Prostate gland (tissue), 2 donors: ENCODE measurements around the gene HSF5. TPM values are rescaled to one million over a fixed set of nuclear protein-coding genes. Genes with fewer than 3 reads are reported as not detected.

ENCODE experiments used
- DNase-seq: peaks from one replicate; pipeline ENCODE4 v3.0.0-alpha.2; 2019; ENCODE audit warnings: low spot score
- H3K27ac ChIP-seq, 2 donors: fragments of 200-600 bp; sonication (generic); 2 replicates each; pipeline ENCODE4 v1.5.1; 2017 to 2019
- H3K27me3 ChIP-seq: fragments of 200-600 bp; sonication (generic); replicated peaks from 2 replicates; pipeline ENCODE4 v1.5.1; 2019; ENCODE audit not compliant: insufficient read depth
- H3K36me3 ChIP-seq, 2 donors: fragments of 200-600 bp; sonication (generic); 1 replicate in 1 of 2; 2 replicates in 1 of 2; pipeline versions ENCODE4 v1.5.1 to v1.8.1; 2017 to 2019
- H3K4me1 ChIP-seq: fragments of 200-600 bp; sonication (generic); replicated peaks from 2 replicates; pipeline ENCODE4 v1.5.1; 2019
- H3K4me3 ChIP-seq, 2 donors: fragments of 200-600 bp; sonication (generic); 2 replicates each; pipeline ENCODE4 v1.5.1; 2017 to 2019
- H3K9me3 ChIP-seq: fragments of 200-600 bp; sonication (generic); 2 replicates; pipeline ENCODE4 v1.5.1; 2017
- POLR2A ChIP-seq: fragments of 450-650 bp; IDR thresholded peaks from one replicate; pipeline ENCODE4 v1.6.1; 2016; ENCODE audit warnings: antibody characterized with exemption, mild to moderate bottlenecking
- POLR2AphosphoS5 ChIP-seq: sonication (generic); formaldehyde crosslinking; IDR thresholded peaks from one replicate; pipeline ENCODE4 v1.6.1; 2017; ENCODE audit warnings: antibody characterized with exemption
- WGBS: methylation state at CpG from one replicate; pipeline ENCODE4 v1.1.5; 2018; 5-methylcytosine and 5-hydroxymethylcytosine counted together
- intact Hi-C: fragments of 100-400 bp; cut with DNase I; formaldehyde crosslinking; loops from one replicate; pipeline ENCODE4 v1.14.2; 2022
- total RNA-seq, 2 donors: library from RNA; depleted of rRNA; stranded (reverse); fragments of >200 nt; gene quantifications; one replicate each; pipeline ENCODE4 v1.1.0, GENCODE V29; 2016
- TF ChIP-seq, protein P1 (sequence below), 4 experiments: fragments of 200-600 bp in 2 of 4; fragments of 450-650 bp in 2 of 4; sonication (generic) in 2 of 4; IDR thresholded peaks; 1 replicate in 3 of 4; 2 replicates in 1 of 4; pipeline ENCODE4 v1.5.1; 2016 to 2019; ENCODE audit warnings: antibody characterized with exemption in 4 of 4, mild to moderate bottlenecking in 2 of 4, moderate library complexity in 2 of 4

The HSF5 gene
- total RNA-seq, 2 donors from 2014 or later = 11.5 TPM; not detected in 1

DNA sequence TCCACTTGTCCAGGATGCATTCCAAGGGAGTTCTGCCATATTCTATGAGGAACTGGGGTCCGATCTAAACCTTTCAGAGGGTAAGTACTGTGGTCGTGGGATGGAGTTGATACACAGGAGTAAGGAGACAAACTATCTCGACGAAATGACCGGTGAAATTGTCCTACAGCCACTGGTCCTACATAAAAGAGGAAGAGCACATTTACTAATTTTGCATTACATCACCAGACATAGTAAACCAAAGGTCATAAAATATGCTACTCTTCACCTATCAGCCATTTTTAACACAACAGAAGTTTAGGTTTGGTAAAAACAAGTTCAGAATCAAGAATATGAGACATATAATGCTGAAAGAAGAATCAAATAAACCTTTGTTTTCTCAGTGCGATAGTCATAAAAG lies 8.1 kb downstream of the HSF5 start:
- WGBS = 85% methylated on average over 6 of the region's 6 CpGs
- TF ChIP-seq POLR2A = no peak

DNA sequence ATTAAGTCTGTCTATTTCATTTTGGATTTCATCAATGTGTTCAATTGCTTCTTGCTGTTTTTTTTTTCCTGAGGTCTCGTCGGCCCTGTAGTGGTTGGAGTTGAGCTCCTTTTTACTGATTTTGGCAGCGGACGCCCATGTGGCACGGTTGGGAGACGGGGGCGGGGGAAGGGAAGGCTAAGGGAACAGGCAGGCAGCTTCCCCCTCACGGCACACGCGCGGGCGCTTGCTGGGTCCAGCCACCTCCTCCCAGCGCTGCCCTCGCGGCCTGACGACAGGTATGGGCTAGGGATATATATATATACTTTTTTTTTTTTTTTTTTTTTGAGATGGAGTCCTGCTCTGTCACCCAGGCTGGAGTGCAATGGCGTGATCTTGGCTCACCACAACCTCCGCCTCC lies 11.4 kb downstream of the HSF5 start:
- 78% methylated on average over 18 of the region's 18 CpGs for WGBS
- intact Hi-C loops = no loop called here

More for the DNA sequence above, 8.1 kb downstream of the HSF5 start:
- H3K27ac ChIP-seq = no peak overlapping the region
- no peaks in the 10 kb centered on the region for H3K27me3 ChIP-seq
- H3K4me1 ChIP-seq = no peaks in the 10 kb centered on the region
- H3K4me3 ChIP-seq = no peak overlapping the region
- no peaks in the 10 kb centered on the region for H3K9me3 ChIP-seq
- no peaks in the 10 kb centered on the region for H3K36me3 ChIP-seq
- DNase-seq = no peak
- intact Hi-C loops = no loop called here

DNA sequence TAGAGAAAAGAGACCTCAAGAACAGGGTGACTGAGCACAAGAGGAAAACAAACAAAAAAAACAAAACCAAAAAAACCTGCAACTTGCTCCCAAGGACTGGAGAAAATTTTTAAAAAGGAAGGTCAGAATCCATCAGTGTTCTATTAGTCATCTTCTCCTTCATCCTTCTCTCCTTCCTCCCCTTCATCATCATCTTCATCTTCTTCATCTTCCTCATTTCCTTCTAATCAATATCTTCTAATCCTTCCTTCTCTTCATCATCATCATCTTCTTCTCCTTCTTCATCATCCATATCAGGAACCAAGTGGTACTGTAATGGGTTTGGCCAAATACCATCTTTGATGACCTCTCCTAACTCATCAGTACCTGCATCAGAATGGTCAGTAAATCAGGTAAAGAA lies 12.2 kb downstream of the HSF5 start:
- H3K27me3 ChIP-seq = no peaks in the 10 kb centered on the region
- TF ChIP-seq POLR2A = no peak
- TF ChIP-seq POLR2AphosphoS5 = no peak
- TF ChIP-seq, protein P1, sequence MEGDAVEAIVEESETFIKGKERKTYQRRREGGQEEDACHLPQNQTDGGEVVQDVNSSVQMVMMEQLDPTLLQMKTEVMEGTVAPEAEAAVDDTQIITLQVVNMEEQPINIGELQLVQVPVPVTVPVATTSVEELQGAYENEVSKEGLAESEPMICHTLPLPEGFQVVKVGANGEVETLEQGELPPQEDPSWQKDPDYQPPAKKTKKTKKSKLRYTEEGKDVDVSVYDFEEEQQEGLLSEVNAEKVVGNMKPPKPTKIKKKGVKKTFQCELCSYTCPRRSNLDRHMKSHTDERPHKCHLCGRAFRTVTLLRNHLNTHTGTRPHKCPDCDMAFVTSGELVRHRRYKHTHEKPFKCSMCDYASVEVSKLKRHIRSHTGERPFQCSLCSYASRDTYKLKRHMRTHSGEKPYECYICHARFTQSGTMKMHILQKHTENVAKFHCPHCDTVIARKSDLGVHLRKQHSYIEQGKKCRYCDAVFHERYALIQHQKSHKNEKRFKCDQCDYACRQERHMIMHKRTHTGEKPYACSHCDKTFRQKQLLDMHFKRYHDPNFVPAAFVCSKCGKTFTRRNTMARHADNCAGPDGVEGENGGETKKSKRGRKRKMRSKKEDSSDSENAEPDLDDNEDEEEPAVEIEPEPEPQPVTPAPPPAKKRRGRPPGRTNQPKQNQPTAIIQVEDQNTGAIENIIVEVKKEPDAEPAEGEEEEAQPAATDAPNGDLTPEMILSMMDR (IDR thresholded peaks at IDR 0.05) = no peak
- no peaks in the 10 kb centered on the region for H3K9me3 ChIP-seq
- no peak overlapping the region for H3K4me3 ChIP-seq
- no peaks in the 10 kb centered on the region for H3K36me3 ChIP-seq
- no peak overlapping the region for H3K27ac ChIP-seq
- no peak for DNase-seq
- intact Hi-C loops = no loop called here
- H3K4me1 ChIP-seq = no peaks in the 10 kb centered on the region

More for the DNA sequence above, 11.4 kb downstream of the HSF5 start:
- Histone ChIP-seq H3K36me3 (no peaks in the 10 kb centered on the region), H3K9me3 (no peaks in the 10 kb centered on the region), H3K4me3 (no peak overlapping the region), H3K27ac (no peak overlapping the region), H3K27me3 (no peaks in the 10 kb centered on the region), H3K4me1 (no peaks in the 10 kb centered on the region)
- no peak for TF ChIP-seq POLR2A
- DNase-seq = no peak

DNA sequence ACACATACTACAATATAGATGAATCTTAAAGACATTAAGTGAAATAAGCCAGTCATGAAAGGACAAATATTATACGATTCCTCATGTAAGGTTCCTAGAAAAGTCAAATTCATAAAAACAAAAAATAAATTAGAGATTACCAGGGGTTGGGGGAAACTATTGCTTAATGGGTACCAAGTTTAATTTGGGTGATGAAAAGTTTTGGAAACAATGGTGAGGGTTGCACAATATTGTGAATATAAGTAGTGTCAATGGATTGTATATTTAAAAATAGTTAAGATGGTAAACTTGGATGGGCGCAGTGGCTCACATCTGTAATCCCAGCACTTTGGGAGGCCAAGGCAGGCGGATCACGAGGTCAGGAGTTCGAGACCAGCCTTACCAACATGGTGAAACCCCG lies 17.9 kb downstream of the HSF5 start:
- WGBS = 87% methylated on average over 6 of the region's 6 CpGs
- Histone ChIP-seq H3K27ac (no peak overlapping the region), H3K36me3 (no peaks in the 10 kb centered on the region), H3K4me1 (no peaks in the 10 kb centered on the region), H3K27me3 (no peaks in the 10 kb centered on the region), H3K9me3 (no peaks in the 10 kb centered on the region), H3K4me3 (no peak overlapping the region)
- no peak for DNase-seq
- TF ChIP-seq POLR2AphosphoS5 (no peak), POLR2A (no peak)
- TF ChIP-seq, protein P1 (IDR thresholded peaks at IDR 0.05) = no peak
- intact Hi-C loops = no loop called here

DNA sequence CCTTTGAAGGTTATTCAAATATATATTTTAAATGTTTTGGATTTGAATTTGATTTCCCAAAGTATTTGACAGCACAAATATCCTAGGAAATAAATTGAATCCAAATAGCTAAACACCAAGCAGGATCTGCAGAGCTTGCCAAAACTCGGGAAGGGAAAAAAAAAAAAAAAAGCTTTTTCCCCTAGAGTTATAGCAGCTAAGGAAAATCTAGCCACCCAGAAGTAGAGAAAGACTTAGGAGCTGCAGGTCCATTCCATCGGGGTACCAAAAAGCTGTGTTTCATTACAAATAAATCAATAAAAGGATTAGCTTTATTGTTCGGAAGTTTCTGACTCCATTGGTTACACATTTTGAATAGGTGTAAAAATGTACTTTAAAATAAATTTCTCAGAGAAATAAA lies 19.3 kb downstream of the HSF5 start:
- no peaks in the 10 kb centered on the region for H3K36me3 ChIP-seq
- H3K27ac ChIP-seq = no peak overlapping the region
- TF ChIP-seq POLR2AphosphoS5 (no peak), POLR2A (no peak)
- TF ChIP-seq, protein P1 (IDR thresholded peaks at IDR 0.05) = no peak
- no peaks in the 10 kb centered on the region for H3K9me3 ChIP-seq
- WGBS = 76% methylated on average over 3 of the region's 3 CpGs
- DNase-seq = no peak
- no peaks in the 10 kb centered on the region for H3K4me1 ChIP-seq
- H3K27me3 ChIP-seq = no peaks in the 10 kb centered on the region
- intact Hi-C loops = no loop called here
- no peak overlapping the region for H3K4me3 ChIP-seq

DNA sequence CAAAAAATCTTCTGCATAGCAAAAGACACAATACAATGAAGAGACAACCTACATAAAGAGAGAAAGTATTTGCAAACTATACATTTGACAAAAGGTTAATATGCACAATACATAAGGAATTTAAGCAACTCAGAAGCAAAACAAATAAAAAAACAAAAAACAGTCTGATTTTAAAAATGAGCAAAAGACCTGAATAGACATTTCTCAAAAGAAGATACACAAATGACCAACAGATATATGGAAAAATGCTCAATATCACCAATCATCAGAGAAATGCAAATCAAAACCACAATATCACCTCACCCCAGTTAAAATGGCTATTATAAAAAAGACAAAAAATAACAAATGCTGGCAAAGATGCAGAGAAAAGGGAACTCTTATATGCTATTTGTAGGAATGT lies 32.7 kb downstream of the HSF5 start:
- intact Hi-C loops = no loop called here
- H3K4me3 ChIP-seq = no peak overlapping the region
- H3K9me3 ChIP-seq = no peaks in the 10 kb centered on the region
- H3K36me3 ChIP-seq = no peaks in the 10 kb centered on the region
- no peaks in the 10 kb centered on the region for H3K27me3 ChIP-seq
- H3K27ac ChIP-seq = no peak overlapping the region
- TF ChIP-seq, protein P1 (IDR thresholded peaks at IDR 0.05) = no peak
- no peak for TF ChIP-seq POLR2A
- TF ChIP-seq POLR2AphosphoS5 = no peak
- no peak for DNase-seq
- H3K4me1 ChIP-seq = no peaks in the 10 kb centered on the region
